IPS-18a (cell line): ENCODE measurements around the gene HSD11B1.

Source experiments
- H3K27ac ChIP-seq: one replicate; pipeline ENCODE4 v1.5.1; 2013; ENCODE audit warnings: low read length
- H3K27me3 ChIP-seq: one replicate; pipeline ENCODE4 v1.6.1; 2013; ENCODE audit warnings: mild to moderate bottlenecking, low read length; ENCODE audit not compliant: control insufficient read depth, insufficient read depth
- H3K36me3 ChIP-seq: one replicate; pipeline ENCODE4 v1.6.1; 2013; ENCODE audit warnings: low read depth, low read length; ENCODE audit not compliant: control insufficient read depth
- H3K4me1 ChIP-seq: one replicate; pipeline ENCODE4 v1.6.1; 2013; ENCODE audit warnings: low read depth, low read length; ENCODE audit not compliant: control insufficient read depth
- H3K4me3 ChIP-seq: one replicate; pipeline ENCODE4 v1.5.1; 2013; ENCODE audit warnings: low read length
- H3K9ac ChIP-seq: one replicate; pipeline ENCODE4 v1.6.1; 2013; ENCODE audit warnings: mild to moderate bottlenecking, low read length, moderate library complexity
- H3K9me3 ChIP-seq: one replicate; pipeline ENCODE4 v1.6.1; 2013; ENCODE audit warnings: low read depth, low read length; ENCODE audit not compliant: control insufficient read depth

Gene HSD11B1

DNA sequence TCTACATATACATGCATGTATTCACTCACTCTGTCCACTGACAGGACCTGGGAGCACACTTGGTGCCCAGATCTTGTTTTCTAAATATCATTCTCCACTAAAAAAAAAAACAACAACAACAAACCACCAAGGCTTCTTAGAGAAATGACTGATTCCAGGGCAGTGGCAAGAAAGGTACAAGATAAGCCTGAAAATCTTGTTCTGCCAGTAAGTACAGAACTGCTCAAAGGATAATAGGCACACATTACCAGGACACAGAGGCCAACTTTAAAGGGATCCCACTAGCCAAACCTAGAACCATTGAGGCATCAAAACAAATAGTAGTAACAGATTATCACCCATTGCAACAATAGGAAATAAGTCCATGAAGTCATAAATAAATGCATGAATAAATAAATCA is 10.7 kb downstream of the HSD11B1 start:
- no peak overlapping the region for H3K27ac ChIP-seq
- no peaks in the 10 kb centered on the region for H3K27me3 ChIP-seq
- no peak overlapping the region for H3K9ac ChIP-seq
- no peak overlapping the region for H3K4me3 ChIP-seq
- H3K36me3 ChIP-seq = no peaks in the 10 kb centered on the region
- no peaks in the 10 kb centered on the region for H3K9me3 ChIP-seq
- no peaks in the 10 kb centered on the region for H3K4me1 ChIP-seq

DNA sequence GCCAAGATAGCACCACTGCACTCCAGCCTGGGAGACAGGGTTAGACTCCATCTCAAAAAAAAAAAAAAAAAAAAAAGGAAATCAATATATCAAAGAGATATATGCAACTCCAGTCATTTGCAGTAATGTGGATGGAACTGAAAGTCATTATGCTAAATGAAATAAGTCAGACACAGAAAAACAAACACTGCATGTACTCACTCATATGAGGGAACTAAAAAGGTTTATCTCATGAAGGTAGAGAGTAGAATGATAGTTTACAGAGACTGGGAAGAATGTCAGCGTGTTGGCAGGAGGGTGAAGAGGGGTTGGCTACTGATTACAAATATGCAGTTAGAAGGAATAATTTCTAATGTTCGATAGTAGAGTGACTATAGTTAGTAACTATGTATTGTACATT is 13.2 kb downstream of the HSD11B1 start:
- Histone ChIP-seq H3K9me3 (no peaks in the 10 kb centered on the region), H3K27ac (no peak overlapping the region), H3K4me1 (no peaks in the 10 kb centered on the region)

DNA sequence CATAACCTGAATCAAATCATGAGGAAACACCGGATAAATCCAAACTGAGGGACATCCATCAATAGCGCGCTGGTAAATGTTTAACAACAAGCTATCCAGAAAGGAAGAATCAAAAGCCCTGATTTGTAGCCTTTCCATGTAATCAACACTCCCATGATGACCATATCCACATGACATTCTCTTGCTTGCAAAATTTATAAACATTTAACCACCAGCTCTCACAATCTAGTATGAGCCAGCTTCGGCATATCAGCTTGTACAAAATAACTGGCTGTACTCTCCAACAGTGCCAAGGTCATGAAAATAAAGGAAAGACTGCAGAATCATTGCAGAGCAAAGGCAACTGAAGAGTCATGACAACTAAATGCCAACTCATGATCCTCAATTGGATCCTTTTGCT is 15.7 kb downstream of the HSD11B1 start:
- Histone ChIP-seq H3K27ac (no peak overlapping the region), H3K9ac (no peak overlapping the region), H3K4me1 (no peaks in the 10 kb centered on the region), H3K27me3 (no peaks in the 10 kb centered on the region), H3K9me3 (no peaks in the 10 kb centered on the region), H3K36me3 (no peaks in the 10 kb centered on the region), H3K4me3 (no peak overlapping the region)

More for the DNA sequence above, 13.2 kb downstream of the HSD11B1 start:
- Histone ChIP-seq H3K36me3 (no peaks in the 10 kb centered on the region), H3K9ac (no peak overlapping the region), H3K27me3 (no peaks in the 10 kb centered on the region), H3K4me3 (no peak overlapping the region)

DNA sequence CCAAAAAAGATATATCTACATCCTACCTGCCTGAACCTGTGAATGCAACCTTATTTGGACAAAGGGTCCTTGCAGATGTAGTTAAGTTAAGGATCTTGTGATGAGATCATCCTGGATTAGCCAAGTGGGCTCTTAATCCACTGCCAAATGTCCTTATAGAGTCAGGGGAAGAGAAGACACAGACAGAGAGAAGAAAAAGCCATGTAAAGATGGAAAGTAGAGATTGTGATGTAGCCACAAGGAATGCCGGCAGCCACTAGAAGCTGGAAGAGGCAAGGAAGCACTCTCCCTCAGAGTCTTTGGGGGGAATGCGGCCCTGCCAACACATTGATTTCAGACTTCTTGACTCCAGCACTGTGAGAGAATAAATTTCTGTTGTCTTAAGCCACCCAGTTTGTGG is 16.2 kb downstream of the HSD11B1 start:
- H3K27me3 ChIP-seq = no peaks in the 10 kb centered on the region
- H3K9ac ChIP-seq = no peak overlapping the region
- H3K9me3 ChIP-seq = no peaks in the 10 kb centered on the region
- H3K27ac ChIP-seq = no peak overlapping the region
- H3K36me3 ChIP-seq = no peaks in the 10 kb centered on the region
- no peak overlapping the region for H3K4me3 ChIP-seq
- H3K4me1 ChIP-seq = no peaks in the 10 kb centered on the region

DNA sequence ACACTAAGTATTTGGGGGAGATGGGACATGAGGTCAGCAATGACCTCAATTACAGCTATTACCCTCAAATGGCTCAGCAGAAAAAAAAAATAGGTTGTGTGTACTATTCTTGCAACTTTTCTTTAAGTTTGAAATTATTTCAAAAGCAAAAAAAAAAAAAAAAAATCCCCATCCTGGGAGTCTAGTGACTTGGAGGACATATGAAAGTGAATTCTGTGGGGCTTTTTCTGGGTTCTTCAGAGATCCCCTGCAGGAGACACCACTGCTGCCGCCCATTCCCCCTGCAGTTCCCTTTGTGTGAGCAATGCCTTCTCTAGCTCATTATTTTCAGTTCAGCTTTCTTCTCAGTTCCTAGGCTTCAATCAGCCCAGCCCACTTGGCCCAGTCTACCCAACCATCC is 16.7 kb downstream of the HSD11B1 start:
- H3K4me1 ChIP-seq = no peaks in the 10 kb centered on the region

DNA sequence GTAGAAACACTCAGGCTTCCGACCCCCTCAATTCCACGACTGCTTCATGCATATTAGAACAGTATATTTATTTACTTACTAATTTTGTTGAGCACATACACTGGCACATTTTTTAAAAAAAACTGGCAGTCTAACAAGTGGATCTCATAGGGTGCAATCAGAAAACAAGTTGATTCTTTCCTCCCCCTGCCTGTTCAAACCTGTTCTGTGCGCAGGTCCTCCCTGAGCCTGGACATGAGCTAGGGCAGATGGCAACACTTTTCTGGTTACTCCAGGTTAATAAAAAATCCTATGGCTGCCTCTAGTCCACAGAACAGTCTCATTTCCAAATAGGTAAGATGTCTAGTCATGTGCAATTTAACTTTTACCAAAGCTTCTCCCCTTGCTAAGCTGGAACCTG is 18.6 kb downstream of the HSD11B1 start:
- H3K27ac ChIP-seq = no peak overlapping the region
- no peak overlapping the region for H3K9ac ChIP-seq
- H3K27me3 ChIP-seq = no peaks in the 10 kb centered on the region
- no peaks in the 10 kb centered on the region for H3K9me3 ChIP-seq
- no peaks in the 10 kb centered on the region for H3K4me1 ChIP-seq
- no peaks in the 10 kb centered on the region for H3K36me3 ChIP-seq
- no peak overlapping the region for H3K4me3 ChIP-seq

More for the DNA sequence above, 16.7 kb downstream of the HSD11B1 start:
- Histone ChIP-seq H3K9me3 (no peaks in the 10 kb centered on the region), H3K27me3 (no peaks in the 10 kb centered on the region), H3K36me3 (no peaks in the 10 kb centered on the region), H3K27ac (no peak overlapping the region), H3K9ac (no peak overlapping the region), H3K4me3 (no peak overlapping the region)

DNA sequence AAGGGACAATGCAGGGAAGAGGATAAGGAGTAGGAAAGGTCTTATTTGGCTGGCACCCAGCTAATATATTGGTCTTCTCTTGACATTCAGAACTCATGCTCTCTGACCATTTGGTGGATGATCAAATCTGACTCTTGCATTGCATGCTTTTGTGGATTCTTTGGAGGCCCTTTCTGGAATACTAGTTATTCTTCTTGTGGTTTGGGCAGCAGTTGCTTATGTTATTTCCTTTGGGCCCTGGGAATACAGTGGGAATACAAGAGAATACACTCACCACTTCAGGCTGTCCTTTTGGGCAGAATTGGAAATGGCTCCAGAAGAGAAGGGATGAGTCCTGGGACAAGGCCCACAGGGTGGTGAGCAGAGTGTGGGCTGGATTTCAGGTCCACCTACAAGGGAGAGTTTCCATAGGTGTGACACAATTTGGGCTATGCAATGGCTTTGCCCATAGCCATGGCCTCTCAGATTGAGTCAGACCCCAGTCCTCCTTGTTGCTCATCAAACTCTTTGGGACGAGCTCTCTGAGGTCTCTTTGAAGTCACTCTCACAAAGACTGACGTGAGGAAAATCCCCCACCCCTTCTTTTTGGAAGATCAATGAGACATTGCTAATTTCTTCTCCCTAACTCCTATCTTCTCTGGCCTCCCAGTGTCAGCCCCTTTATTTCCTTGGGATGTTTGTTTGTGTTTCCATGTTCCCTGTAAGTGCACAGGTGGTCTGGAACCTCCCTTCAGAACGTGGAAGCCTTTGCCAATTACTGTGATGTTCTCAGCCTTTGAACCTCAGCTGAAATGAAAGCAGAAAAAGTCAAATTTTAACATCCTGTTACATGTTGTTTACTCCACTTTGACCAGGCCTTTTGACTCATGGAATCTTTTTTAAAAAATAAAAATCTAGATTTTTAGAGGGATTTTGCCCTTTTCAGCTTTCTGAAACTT is 19.4 kb downstream of the HSD11B1 start:
- no peak overlapping the region for H3K4me3 ChIP-seq
- no peak overlapping the region for H3K27ac ChIP-seq
- no peaks in the 10 kb centered on the region for H3K9me3 ChIP-seq
- H3K4me1 ChIP-seq = no peaks in the 10 kb centered on the region
- H3K27me3 ChIP-seq = no peaks in the 10 kb centered on the region
- H3K36me3 ChIP-seq = no peaks in the 10 kb centered on the region
- no peak overlapping the region for H3K9ac ChIP-seq

DNA sequence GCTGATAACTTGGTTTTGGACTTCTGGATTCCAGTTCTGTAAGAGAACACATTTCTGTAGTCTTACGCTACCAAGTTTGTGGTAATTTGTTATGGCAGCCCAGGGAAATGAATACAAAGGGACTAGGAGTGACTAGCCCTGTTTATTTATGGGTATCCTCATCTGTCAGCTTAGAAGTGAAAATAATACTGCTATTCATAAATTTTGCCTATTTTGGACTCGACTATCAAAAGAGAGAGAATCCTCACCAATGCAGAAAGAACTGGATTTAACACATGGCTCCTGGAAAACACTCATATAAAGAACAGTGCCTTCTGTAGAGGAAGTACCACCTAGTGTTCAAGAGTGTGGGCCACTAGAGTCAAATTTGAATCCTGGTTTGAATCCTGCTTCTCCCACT is 22.6 kb downstream of the HSD11B1 start:
- Histone ChIP-seq H3K9ac (no peak overlapping the region), H3K27ac (no peak overlapping the region), H3K36me3 (no peaks in the 10 kb centered on the region), H3K4me3 (no peak overlapping the region), H3K27me3 (no peaks in the 10 kb centered on the region), H3K9me3 (no peaks in the 10 kb centered on the region), H3K4me1 (no peaks in the 10 kb centered on the region)

DNA sequence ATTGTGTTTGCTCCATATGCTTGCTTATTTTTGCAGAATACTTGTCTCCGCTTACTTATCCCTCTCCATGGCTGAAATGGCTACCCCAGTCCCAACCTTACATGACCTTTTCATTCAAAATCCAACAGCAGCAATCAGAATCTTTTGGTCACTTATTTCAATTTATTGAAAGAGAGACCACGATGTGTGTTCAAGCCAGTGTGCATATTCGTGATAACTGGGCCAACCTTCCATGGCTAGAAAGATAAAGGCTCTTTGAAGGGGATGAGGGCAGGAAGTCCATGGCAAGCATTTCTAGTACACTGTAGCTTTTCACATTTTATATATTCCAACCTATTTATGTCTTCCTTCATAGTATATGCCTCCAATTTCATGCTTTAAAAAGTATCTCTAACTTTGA is 23.1 kb downstream of the HSD11B1 start:
- no peak overlapping the region for H3K4me3 ChIP-seq
- H3K4me1 ChIP-seq = no peaks in the 10 kb centered on the region

DNA sequence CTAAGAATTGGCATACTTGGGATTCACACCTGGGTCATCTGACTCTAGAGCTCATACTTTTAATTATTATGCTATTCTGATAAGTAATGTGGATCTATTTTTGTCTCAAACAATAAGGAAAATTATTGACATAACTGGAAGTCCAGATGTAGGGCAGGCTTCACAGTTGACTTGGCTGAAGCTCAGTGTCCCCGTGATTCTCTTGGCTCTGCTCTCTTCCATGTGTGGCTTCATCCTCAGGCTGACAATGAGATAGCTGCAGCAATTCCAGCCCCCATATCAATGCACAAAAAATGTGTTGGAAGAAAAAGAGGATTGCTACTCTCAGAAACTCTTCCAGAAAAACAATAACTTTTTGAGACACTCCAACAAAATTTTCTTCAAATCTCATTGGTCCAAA is 23.8 kb downstream of the HSD11B1 start:
- Histone ChIP-seq H3K4me1 (no peaks in the 10 kb centered on the region), H3K36me3 (no peaks in the 10 kb centered on the region), H3K4me3 (no peak overlapping the region), H3K9me3 (no peaks in the 10 kb centered on the region), H3K27ac (no peak overlapping the region), H3K9ac (no peak overlapping the region), H3K27me3 (no peaks in the 10 kb centered on the region)

More for the DNA sequence above, 23.1 kb downstream of the HSD11B1 start:
- no peaks in the 10 kb centered on the region for H3K9me3 ChIP-seq
- no peaks in the 10 kb centered on the region for H3K27me3 ChIP-seq
- no peak overlapping the region for H3K27ac ChIP-seq
- no peak overlapping the region for H3K9ac ChIP-seq
- H3K36me3 ChIP-seq = no peaks in the 10 kb centered on the region

DNA sequence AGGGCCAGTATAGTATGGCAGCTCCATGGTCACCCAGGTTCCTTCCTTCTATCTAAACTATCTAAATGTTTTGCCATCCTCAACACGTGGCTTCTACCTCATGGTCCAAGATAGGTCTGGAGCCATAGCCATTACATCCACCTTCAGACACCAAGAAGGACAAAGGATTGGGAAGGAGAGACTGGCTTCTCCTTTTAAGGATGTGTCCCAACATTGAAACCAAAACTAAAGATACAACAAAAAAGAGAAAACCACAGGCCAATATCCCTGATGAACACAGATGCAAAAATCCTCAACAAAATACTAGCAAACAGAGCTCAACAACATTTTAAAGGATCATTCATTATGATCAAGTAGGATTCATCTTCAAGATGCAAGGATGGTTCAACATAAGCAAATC is 24.8 kb downstream of the HSD11B1 start:
- H3K4me1 ChIP-seq = no peaks in the 10 kb centered on the region
- H3K4me3 ChIP-seq = no peak overlapping the region
- H3K9ac ChIP-seq = no peak overlapping the region
- H3K9me3 ChIP-seq = no peaks in the 10 kb centered on the region
- H3K36me3 ChIP-seq = no peaks in the 10 kb centered on the region
- H3K27ac ChIP-seq = no peak overlapping the region
- no peaks in the 10 kb centered on the region for H3K27me3 ChIP-seq

DNA sequence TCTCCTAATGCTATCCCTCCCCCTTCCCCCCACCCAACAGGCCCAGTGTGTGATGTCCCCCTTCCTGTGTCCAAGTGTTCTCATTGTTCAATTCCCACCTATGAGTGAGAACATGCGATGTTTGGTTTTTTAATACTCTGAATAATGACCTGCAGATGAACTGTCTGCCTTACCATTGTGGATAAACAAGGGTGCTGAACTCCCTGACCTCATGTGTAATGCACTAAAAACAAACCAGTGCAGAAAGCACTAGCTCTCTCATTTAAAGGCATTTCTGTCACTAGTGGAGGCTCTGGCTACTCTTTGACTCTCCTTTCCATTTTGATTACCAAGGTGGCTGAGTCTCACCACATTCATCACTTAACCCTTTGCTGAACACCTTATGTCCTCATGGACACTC is 28.1 kb downstream of the HSD11B1 start:
- H3K4me1 ChIP-seq = no peaks in the 10 kb centered on the region
- no peaks in the 10 kb centered on the region for H3K9me3 ChIP-seq
- peaks cover 5% of the 10 kb centered on the region for H3K27me3 ChIP-seq
- no peak overlapping the region for H3K4me3 ChIP-seq
- no peaks in the 10 kb centered on the region for H3K36me3 ChIP-seq
- H3K27ac ChIP-seq = no peak overlapping the region
- no peak overlapping the region for H3K9ac ChIP-seq
